ENCODE data around the gene TTC9C. TPM values are rescaled to one million over a fixed set of nuclear protein-coding genes. Genes with fewer than 3 reads are reported as not detected.

The TTC9C gene
- total and polyA plus RNA-seq, 3 experiments from 2014 or later: 22.2 to 37.2 (median 36.7) TPM

- H3K4me1 ChIP-seq (ENCODE audit: insufficient read depth, low read length): peaks cover 22% of the 10 kb centered on the region
- H3K9me3 ChIP-seq (ENCODE audit: low read length): no peaks in the 10 kb centered on the region
- Mint-ChIP-seq H3K4me3 (peak within 1 kb of the TSS; percentile 87 to 96 (median 93)), H3K27me3 (no peaks in the 10 kb centered on the region), H3K27ac (peak within 1 kb of the TSS; percentile 85 to 99 (median 95)), H3K9me3 (no peaks in the 10 kb centered on the region), H3K4me1 (peaks cover 18 to 30% (median 28%) of the 10 kb centered on the region in 3 donors), H3K36me3 (peaks cover 0 to 44% (median 5%) of the 10 kb centered on the region in 3 donors)
- peak within 1 kb of the TSS; percentile 75 for H3K27ac ChIP-seq (ENCODE audit: low read depth, low read length)
- peak within 1 kb of the TSS; percentile 42 for H3K4me3 ChIP-seq (ENCODE audit: low read length)
- ChIA-PET POLR2A (interaction anchor here (0.5 to 4.7 kb wide), 17 partner anchors 10 to 216 kb away, joined by 3 to 31 read pairs (median 5); partner anchors contain the start of genes HNRNPUL2, POLR2G, TEX54 and TMEM179B), CTCF (interaction anchor here (0.7 to 8.3 kb wide), 8 partner anchors 10 to 148 kb away, joined by 3 to 74 read pairs (median 4); partner anchors contain the start of genes INTS5, POLR2G, STX5 and TEX54)
- peaks cover 7% of the 10 kb centered on the region for H3K36me3 ChIP-seq (ENCODE audit: insufficient read depth, low read length)
- H3K27me3 ChIP-seq (ENCODE audit: insufficient read depth, low read length, poor library complexity, severe bottlenecking): no peaks in the 10 kb centered on the region
- DNase-seq: peak; percentile 83 to 93 (median 87)
These were observed 43.1 kb downstream of the TTC9C start, which contains the start of gene TAF6L for GRCh38 chr11:62771144-62772021. TSS of gene TAF6L (plus strand) at chr11:62771396. CDS start at chr11:62775784, 4,388 bp downstream.

- CTCF ChIA-PET: interaction anchor here (0.6 to 8.3 kb wide), 4 partner anchors 10 to 91 kb away, joined by 3 to 74 read pairs (median 4); partner anchors contain the start of genes POLR2G and TMEM179B
- H3K36me3 Mint-ChIP-seq: peaks cover 0 to 48% (median 3%) of the 10 kb centered on the region in 3 donors
- Histone ChIP-seq H3K9me3 (ENCODE audit: low read length) (no peaks in the 10 kb centered on the region), H3K27me3 (ENCODE audit: insufficient read depth, low read length, poor library complexity, severe bottlenecking) (no peaks in the 10 kb centered on the region), H3K36me3 (ENCODE audit: insufficient read depth, low read length) (peaks cover 11% of the 10 kb centered on the region), H3K4me1 (ENCODE audit: insufficient read depth, low read length) (peaks cover 21% of the 10 kb centered on the region), H3K27ac (ENCODE audit: low read depth, low read length) (no peak overlapping the region), H3K4me3 (ENCODE audit: low read length) (no peak overlapping the region)
- H3K27ac Mint-ChIP-seq: peak overlapping the region in 1 of 8 donors; percentile 45
- DNase-seq: no peak
- POLR2A ChIA-PET: interaction anchor here (0.6 to 0.9 kb wide), 5 partner anchors 12 to 107 kb away, joined by 3 to 6 read pairs (median 4); partner anchors contain the start of gene SLC3A2
- no peaks in the 10 kb centered on the region for H3K27me3 Mint-ChIP-seq
- H3K4me1 Mint-ChIP-seq: peaks cover 28 to 37% (median 30%) of the 10 kb centered on the region in 3 donors
- H3K9me3 Mint-ChIP-seq: no peaks in the 10 kb centered on the region
- peak overlapping the region in 1 of 7 donors; percentile 72 for H3K4me3 Mint-ChIP-seq
These were observed 46.1 kb downstream of the TTC9C start for GRCh38 chr11:62774407-62774806.

GRCh38 chr11:62775646-62776045 is 47.4 kb downstream of the TTC9C start:
- peak overlapping the region in 6 of 8 donors; percentile 36 to 92 (median 70) for H3K27ac Mint-ChIP-seq
- H3K4me3 Mint-ChIP-seq: peak overlapping the region in 1 of 7 donors; percentile 70
- H3K36me3 Mint-ChIP-seq: peaks cover 0 to 47% (median 3%) of the 10 kb centered on the region in 3 donors
- DNase-seq: no peak
- peaks cover 11% of the 10 kb centered on the region for H3K36me3 ChIP-seq (ENCODE audit: insufficient read depth, low read length)
- peaks cover 10% of the 10 kb centered on the region for H3K4me1 ChIP-seq (ENCODE audit: insufficient read depth, low read length)
- H3K27me3 ChIP-seq (ENCODE audit: insufficient read depth, low read length, poor library complexity, severe bottlenecking): no peaks in the 10 kb centered on the region
- no peak overlapping the region for H3K27ac ChIP-seq (ENCODE audit: low read depth, low read length)
- ChIA-PET CTCF (interaction anchor here (0.6 to 8.3 kb wide), 3 partner anchors 10 to 22 kb away, joined by 3 to 74 read pairs (median 3); partner anchors contain the start of genes TMEM179B and ZBTB3), POLR2A (interaction anchor here (0.7 to 0.9 kb wide), 3 partner anchors 11 to 1488 kb away, joined by 3 to 5 read pairs (median 4); partner anchors contain the start of gene HNRNPUL2)
- no peaks in the 10 kb centered on the region for H3K9me3 Mint-ChIP-seq
- no peak overlapping the region for H3K4me3 ChIP-seq (ENCODE audit: low read length)
- H3K27me3 Mint-ChIP-seq: no peaks in the 10 kb centered on the region
- H3K9me3 ChIP-seq (ENCODE audit: low read length): no peaks in the 10 kb centered on the region
- H3K4me1 Mint-ChIP-seq: peaks cover 16 to 26% (median 22%) of the 10 kb centered on the region in 3 donors

GRCh38 chr11:62777389-62777788 is 49.1 kb downstream of the TTC9C start:
- POLR2A ChIA-PET: interaction anchor here (0.6 kb wide), 1 partner anchor 16 kb away, joined by 3 read pairs; no protein-coding TSS in a partner anchor
- peaks cover 3 to 15% (median 13%) of the 10 kb centered on the region in 3 donors for H3K4me1 Mint-ChIP-seq
- CTCF ChIA-PET: interaction anchor here (8.3 kb wide), 1 partner anchor 8 kb away, joined by 74 read pairs; the partner anchor contains the start of gene TMEM179B
- Histone ChIP-seq H3K9me3 (ENCODE audit: low read length) (no peaks in the 10 kb centered on the region), H3K27me3 (ENCODE audit: insufficient read depth, low read length, poor library complexity, severe bottlenecking) (no peaks in the 10 kb centered on the region), H3K4me3 (ENCODE audit: low read length) (no peak overlapping the region), H3K4me1 (ENCODE audit: insufficient read depth, low read length) (no peaks in the 10 kb centered on the region), H3K27ac (ENCODE audit: low read depth, low read length) (no peak overlapping the region), H3K36me3 (ENCODE audit: insufficient read depth, low read length) (peaks cover 11% of the 10 kb centered on the region)
- H3K27ac Mint-ChIP-seq: peak overlapping the region in 7 of 8 donors; percentile 47 to 94 (median 78)
- no peaks in the 10 kb centered on the region for H3K9me3 Mint-ChIP-seq
- no peak for DNase-seq
- peaks cover 0 to 46% (median 3%) of the 10 kb centered on the region in 3 donors for H3K36me3 Mint-ChIP-seq
- peak overlapping the region in 4 of 7 donors; percentile 34 to 61 (median 48) for H3K4me3 Mint-ChIP-seq
- H3K27me3 Mint-ChIP-seq: no peaks in the 10 kb centered on the region

- POLR2A ChIA-PET: no interaction called here
- DNase-seq: no peak
- peak overlapping the region in 4 of 8 donors; percentile 22 to 89 (median 67) for H3K27ac Mint-ChIP-seq
- peaks cover 3 to 15% (median 13%) of the 10 kb centered on the region in 3 donors for H3K4me1 Mint-ChIP-seq
- no peaks in the 10 kb centered on the region for H3K4me1 ChIP-seq (ENCODE audit: insufficient read depth, low read length)
- H3K4me3 Mint-ChIP-seq: peak overlapping the region in 4 of 7 donors; percentile 38 to 51 (median 46)
- peaks cover 11% of the 10 kb centered on the region for H3K36me3 ChIP-seq (ENCODE audit: insufficient read depth, low read length)
- H3K9me3 Mint-ChIP-seq: no peaks in the 10 kb centered on the region
- H3K27me3 Mint-ChIP-seq: no peaks in the 10 kb centered on the region
- no peak overlapping the region for H3K4me3 ChIP-seq (ENCODE audit: low read length)
- H3K9me3 ChIP-seq (ENCODE audit: low read length): no peaks in the 10 kb centered on the region
- CTCF ChIA-PET: no interaction called here
- no peak overlapping the region for H3K27ac ChIP-seq (ENCODE audit: low read depth, low read length)
- H3K36me3 Mint-ChIP-seq: peaks cover 0 to 51% (median 7%) of the 10 kb centered on the region in 3 donors
- no peaks in the 10 kb centered on the region for H3K27me3 ChIP-seq (ENCODE audit: insufficient read depth, low read length, poor library complexity, severe bottlenecking)
These were observed 50.2 kb downstream of the TTC9C start for GRCh38 chr11:62778441-62778840.

GRCh38 chr11:62782753-62783152 is 54.5 kb downstream of the TTC9C start:
- ChIA-PET CTCF (no interaction called here), POLR2A (no interaction called here)
- no peak overlapping the region for H3K27ac ChIP-seq (ENCODE audit: low read depth, low read length)
- no peak overlapping the region for H3K4me3 ChIP-seq (ENCODE audit: low read length)
- Mint-ChIP-seq H3K9me3 (no peaks in the 10 kb centered on the region), H3K27ac (peak overlapping the region in 2 of 8 donors; percentile 32 to 65), H3K4me1 (peaks cover 15 to 19% (median 16%) of the 10 kb centered on the region in 3 donors), H3K36me3 (peaks cover 0 to 39% (median 4%) of the 10 kb centered on the region in 3 donors), H3K4me3 (peak overlapping the region in 1 of 7 donors; percentile 43), H3K27me3 (no peaks in the 10 kb centered on the region)
- no peaks in the 10 kb centered on the region for H3K27me3 ChIP-seq (ENCODE audit: insufficient read depth, low read length, poor library complexity, severe bottlenecking)
- H3K4me1 ChIP-seq (ENCODE audit: insufficient read depth, low read length): peaks cover 6% of the 10 kb centered on the region
- no peaks in the 10 kb centered on the region for H3K9me3 ChIP-seq (ENCODE audit: low read length)
- DNase-seq: no peak
- peaks cover 5% of the 10 kb centered on the region for H3K36me3 ChIP-seq (ENCODE audit: insufficient read depth, low read length)

- Mint-ChIP-seq H3K9me3 (no peaks in the 10 kb centered on the region), H3K4me1 (peaks cover 37 to 50% (median 46%) of the 10 kb centered on the region in 3 donors), H3K27me3 (no peaks in the 10 kb centered on the region), H3K36me3 (peaks cover 0 to 53% (median 7%) of the 10 kb centered on the region in 3 donors), H3K27ac (peak overlapping the region; percentile 90 to 100 (median 94)), H3K4me3 (peak overlapping the region; percentile 82 to 97 (median 92))
- H3K4me3 ChIP-seq (ENCODE audit: low read length): peak overlapping the region; percentile 98
- peaks cover 27% of the 10 kb centered on the region for H3K4me1 ChIP-seq (ENCODE audit: insufficient read depth, low read length)
- no peaks in the 10 kb centered on the region for H3K9me3 ChIP-seq (ENCODE audit: low read length)
- ChIA-PET CTCF (interaction anchor here (0.6 to 4.9 kb wide), 48 partner anchors 9 to 393 kb away, joined by 3 to 74 read pairs (median 6); partner anchors contain the start of genes BSCL2, C11orf98, CSKMT and GNG3), POLR2A (interaction anchor here (0.6 to 5.9 kb wide), 22 partner anchors 10 to 213 kb away, joined by 3 to 88 read pairs (median 8); partner anchors contain the start of genes C11orf98, CSKMT, EEF1G and HNRNPUL2)
- peak overlapping the region; percentile 96 for H3K27ac ChIP-seq (ENCODE audit: low read depth, low read length)
- H3K27me3 ChIP-seq (ENCODE audit: insufficient read depth, low read length, poor library complexity, severe bottlenecking): no peaks in the 10 kb centered on the region
- H3K36me3 ChIP-seq (ENCODE audit: insufficient read depth, low read length): peaks cover 8% of the 10 kb centered on the region
- DNase-seq: peak; percentile 80 to 88 (median 82)
These were observed 58.2 kb downstream of the TTC9C start for GRCh38 chr11:62786318-62787004.

Measured in CD8-positive, alpha-beta memory T cell (primary cell).